Uterus (tissue), 4 donors: ENCODE results near the gene APPL1. TPM values are rescaled to one million over a fixed set of nuclear protein-coding genes. Genes with fewer than 3 reads are reported as not detected.

Source experiments
- DNase-seq, 2 donors: peaks; one replicate each; pipeline ENCODE4 v3.0.0-alpha.2; 2019 to 2020
- H3K27ac ChIP-seq, 2 donors: fragments of 200-600 bp; sonication (generic); 1 replicate in 1 of 2; 2 replicates in 1 of 2; pipeline ENCODE4 v1.5.1; 2016 to 2018
- H3K27me3 ChIP-seq, 2 donors: fragments of 200-600 bp; sonication (generic); one replicate each; pipeline ENCODE4 v1.5.1; 2018 to 2019; ENCODE audit warnings: control low read depth in 1 of 2
- H3K36me3 ChIP-seq, 2 donors: fragments of 200-600 bp; sonication (generic); one replicate each; pipeline ENCODE4 v1.5.1; 2019; ENCODE audit warnings: control low read depth in 1 of 2
- H3K4me1 ChIP-seq, 2 donors: fragments of 200-600 bp; sonication (generic); one replicate each; pipeline ENCODE4 v1.5.1; 2018 to 2019; ENCODE audit warnings: control low read depth in 1 of 2
- H3K4me3 ChIP-seq, 2 donors: fragments of 200-600 bp; sonication (generic); 1 replicate in 1 of 2; 2 replicates in 1 of 2; pipeline ENCODE4 v1.5.1; 2018 to 2019; ENCODE audit warnings: mild to moderate bottlenecking in 1 of 2
- H3K9me3 ChIP-seq, 2 donors: fragments of 200-600 bp; sonication (generic); one replicate each; pipeline ENCODE4 v1.5.1; 2019; ENCODE audit warnings: control low read depth in 1 of 2
- CTCF ChIP-seq, 4 experiments: fragments of 200-600 bp in 2 of 4; fragments of 450-650 bp in 2 of 4; sonication (generic) in 2 of 4; IDR thresholded peaks; one replicate each; pipeline ENCODE4 v1.5.1; 2016 to 2019; ENCODE audit warnings: antibody characterized with exemption in 4 of 4, mild to moderate bottlenecking in 2 of 4, moderate library complexity in 1 of 4
- POLR2A ChIP-seq, 2 donors: fragments of 450-650 bp; IDR thresholded peaks; one replicate each; pipeline ENCODE4 v1.6.1; 2016; ENCODE audit warnings: antibody characterized with exemption in 2 of 2, mild to moderate bottlenecking in 1 of 2, moderate library complexity in 1 of 2
- intact Hi-C: fragments of 100-400 bp; cut with DNase I; formaldehyde crosslinking; loops from one replicate; pipeline ENCODE4 v1.15.1; 2023; ENCODE audit warnings: low total_unique reads
- total RNA-seq, 4 donors: library from RNA; depleted of rRNA in 3 of 4; stranded (reverse); fragments of >200 nt in 3 of 4; gene quantifications; one replicate each; pipeline versions ENCODE4 v1.1.0 to v1.2.4, GENCODE V29; 2014 to 2023
- donor health status: DM: yes; HTN: yes; CAD: no.

APPL1 gene
- total RNA-seq = 100 to 1,000 TPM in 1 of 4 donors, 10 to 100 TPM in 3; 25.4 to 114 (median 51.7) TPM

GRCh38 chr3:57227204-57227929 is at the start of gene APPL1:
TSS of gene APPL1 (plus strand) at chr3:57227729. CDS start at chr3:57227884, 155 bp downstream.
- Histone ChIP-seq H3K4me3 (peak within 1 kb of the TSS; percentile 62 to 94), H3K4me1 (peaks cover 0 to 10% of the 10 kb centered on the region in 2 donors), H3K9me3 (no peaks in the 10 kb centered on the region), H3K27ac (peak within 1 kb of the TSS; percentile 87 to 95), H3K27me3 (no peaks in the 10 kb centered on the region), H3K36me3 (no peaks in the 10 kb centered on the region)
- intact Hi-C loops = loop anchor here (10.0 kb wide), 1 partner anchor 63 kb away; the partner anchor contains the start of gene IL17RD
- peak; percentile 88 to 95 for DNase-seq
- no peak for TF ChIP-seq CTCF (IDR thresholded peaks at IDR 0.05)
- TF ChIP-seq POLR2A (IDR thresholded peaks at IDR 0.05) = peak; percentile 81 to 91

GRCh38 chr3:57179580-57180410 is 47.7 kb upstream of the APPL1 start:
- TF ChIP-seq CTCF (IDR thresholded peaks at IDR 0.05) (peak in 1 of 4 experiments; percentile 8), POLR2A (IDR thresholded peaks at IDR 0.05) (no peak)
- no peak overlapping the region for H3K4me3 ChIP-seq
- no peak for DNase-seq
- no peaks in the 10 kb centered on the region for H3K36me3 ChIP-seq
- no peaks in the 10 kb centered on the region for H3K27me3 ChIP-seq
- H3K9me3 ChIP-seq = no peaks in the 10 kb centered on the region
- H3K27ac ChIP-seq = no peak overlapping the region
- H3K4me1 ChIP-seq = no peaks in the 10 kb centered on the region
- intact Hi-C loops = no loop called here

- intact Hi-C loops = no loop called here
- no peaks in the 10 kb centered on the region for H3K36me3 ChIP-seq
- DNase-seq = no peak
- H3K4me3 ChIP-seq = no peak overlapping the region
- H3K4me1 ChIP-seq = no peaks in the 10 kb centered on the region
- H3K27ac ChIP-seq = no peak overlapping the region
- H3K9me3 ChIP-seq = no peaks in the 10 kb centered on the region
- no peak for TF ChIP-seq CTCF (IDR thresholded peaks at IDR 0.05)
- no peak for TF ChIP-seq POLR2A (IDR thresholded peaks at IDR 0.05)
- no peaks in the 10 kb centered on the region for H3K27me3 ChIP-seq
Observed at GRCh38 chr3:57184526-57184925, 43.0 kb upstream of the APPL1 start.

DNA sequence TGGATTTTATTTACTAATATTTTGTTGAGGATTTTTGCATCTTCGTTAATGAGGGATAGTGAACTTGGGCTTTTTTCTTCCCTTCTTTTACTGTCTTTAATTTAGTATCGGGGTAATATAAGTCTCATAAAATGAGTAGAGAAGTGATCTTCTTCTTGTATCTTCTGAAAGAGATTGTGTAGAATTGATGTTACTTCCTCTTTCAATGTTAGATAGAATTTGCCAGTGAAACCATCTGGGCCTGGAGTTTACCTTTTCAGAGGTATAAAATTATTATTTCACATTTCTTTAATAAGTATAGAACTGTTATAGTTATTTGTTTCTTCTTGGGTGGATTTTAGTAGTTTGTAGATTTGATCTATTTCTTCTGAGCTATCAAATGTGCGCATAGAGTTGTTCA is 35.5 kb upstream of the APPL1 start:
- H3K4me1 ChIP-seq = no peaks in the 10 kb centered on the region
- H3K4me3 ChIP-seq = no peak overlapping the region
- TF ChIP-seq POLR2A (IDR thresholded peaks at IDR 0.05) (no peak), CTCF (IDR thresholded peaks at IDR 0.05) (no peak)
- DNase-seq = no peak
- no peaks in the 10 kb centered on the region for H3K36me3 ChIP-seq
- intact Hi-C loops = no loop called here
- H3K27me3 ChIP-seq = no peaks in the 10 kb centered on the region
- H3K9me3 ChIP-seq = no peaks in the 10 kb centered on the region
- no peak overlapping the region for H3K27ac ChIP-seq

DNA sequence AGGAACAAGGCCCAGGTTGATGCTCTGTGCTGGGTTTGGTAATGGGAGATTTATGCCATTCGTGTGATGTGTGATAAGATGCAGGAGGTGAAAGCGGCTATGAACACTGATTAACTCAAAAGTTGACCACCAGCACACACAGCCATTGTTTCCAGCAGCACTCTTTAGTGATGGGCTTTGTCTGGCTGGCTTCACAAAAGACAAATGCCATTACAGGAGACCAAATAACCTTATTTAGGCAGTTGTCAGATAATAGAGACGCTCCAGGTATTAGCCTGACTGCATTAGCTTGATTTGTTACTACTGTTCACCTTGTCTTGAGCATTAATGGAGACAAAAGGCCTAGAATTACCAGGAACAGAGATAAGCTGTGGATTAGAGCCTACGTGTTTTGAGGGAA is 32.9 kb upstream of the APPL1 start:
- Histone ChIP-seq H3K27me3 (no peaks in the 10 kb centered on the region), H3K4me1 (no peaks in the 10 kb centered on the region), H3K9me3 (no peaks in the 10 kb centered on the region), H3K4me3 (no peak overlapping the region), H3K36me3 (no peaks in the 10 kb centered on the region), H3K27ac (no peak overlapping the region)
- no peak for TF ChIP-seq CTCF (IDR thresholded peaks at IDR 0.05)
- TF ChIP-seq POLR2A (IDR thresholded peaks at IDR 0.05) = no peak
- intact Hi-C loops = no loop called here
- no peak for DNase-seq
